ENCODE measurements around the gene COA1.
"Not testable (repeated sequence)": the region's sequence is repeated elsewhere in the genome, so short reads cannot be mapped to it uniquely, and the experiment has no call there.

Gene COA1

DNA sequence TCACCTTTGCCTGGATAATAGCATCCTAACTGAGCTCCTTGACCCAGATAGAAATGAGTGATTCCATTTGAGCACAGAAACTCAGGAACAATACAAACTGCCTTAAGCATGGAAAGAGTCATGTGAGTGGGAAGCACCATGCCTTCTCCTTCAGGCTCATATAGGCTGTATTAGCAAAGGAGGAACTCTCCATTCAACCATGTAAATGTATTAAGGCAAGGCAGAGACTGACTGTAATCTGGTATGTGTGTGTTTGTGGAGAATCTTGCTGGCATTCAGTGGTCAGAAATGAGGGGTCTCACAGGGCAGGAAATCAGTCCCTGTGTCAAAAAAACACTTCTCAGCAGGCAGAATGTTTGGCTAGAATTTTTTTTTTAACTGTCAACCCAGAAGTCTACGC lies 40.2 kb downstream of the COA1 start:
- DNase-seq (ENCODE audit: low read depth in 3 of 3) = no peak

DNA sequence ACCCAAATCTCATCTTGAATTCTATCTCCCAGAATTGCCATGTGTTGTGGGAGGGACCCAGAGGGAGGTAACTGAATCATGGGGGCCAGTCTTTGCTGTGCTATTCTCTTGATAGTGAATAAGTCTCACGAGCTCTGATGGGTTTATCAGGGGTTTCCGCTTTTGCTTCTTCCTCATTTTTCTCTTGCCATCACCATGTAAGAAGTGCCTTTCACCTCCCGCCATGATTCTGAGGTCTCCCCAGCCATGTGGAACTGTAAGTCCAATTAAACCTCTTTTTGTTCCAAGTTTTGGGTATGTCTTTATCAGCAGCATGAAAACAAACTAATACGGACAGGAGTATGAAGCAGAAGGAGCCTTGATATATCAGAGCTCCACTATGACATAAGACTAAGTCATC lies 41.5 kb downstream of the COA1 start:
- DNase-seq (ENCODE audit: low read depth in 3 of 3) = not testable (repeated sequence)

- no peak for DNase-seq (ENCODE audit: low read depth in 3 of 3)
Measured at GRCh38 chr7:43686991-43687390, 42.3 kb downstream of the COA1 start.

DNA sequence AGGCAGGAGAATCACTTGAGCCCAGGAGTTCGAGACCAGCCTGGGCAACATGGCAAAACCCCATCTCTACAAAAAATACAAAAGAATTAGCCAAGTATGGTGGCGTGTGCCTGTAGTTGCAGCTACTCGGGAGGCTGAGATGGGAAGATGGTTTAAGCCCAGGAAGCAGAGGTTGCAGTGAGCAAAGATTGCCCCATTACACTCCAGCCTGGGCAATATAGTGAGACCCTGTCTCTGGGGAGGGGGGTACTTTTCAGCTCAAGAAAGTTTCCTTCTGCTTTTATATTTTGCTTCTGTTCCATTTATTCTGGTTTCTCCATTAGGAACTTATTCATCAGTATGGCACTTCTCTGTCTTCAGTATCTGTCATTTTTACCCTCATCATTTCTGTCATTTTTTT lies 48.6 kb downstream of the COA1 start:
- no peak for DNase-seq (ENCODE audit: low read depth in 3 of 3)

DNA sequence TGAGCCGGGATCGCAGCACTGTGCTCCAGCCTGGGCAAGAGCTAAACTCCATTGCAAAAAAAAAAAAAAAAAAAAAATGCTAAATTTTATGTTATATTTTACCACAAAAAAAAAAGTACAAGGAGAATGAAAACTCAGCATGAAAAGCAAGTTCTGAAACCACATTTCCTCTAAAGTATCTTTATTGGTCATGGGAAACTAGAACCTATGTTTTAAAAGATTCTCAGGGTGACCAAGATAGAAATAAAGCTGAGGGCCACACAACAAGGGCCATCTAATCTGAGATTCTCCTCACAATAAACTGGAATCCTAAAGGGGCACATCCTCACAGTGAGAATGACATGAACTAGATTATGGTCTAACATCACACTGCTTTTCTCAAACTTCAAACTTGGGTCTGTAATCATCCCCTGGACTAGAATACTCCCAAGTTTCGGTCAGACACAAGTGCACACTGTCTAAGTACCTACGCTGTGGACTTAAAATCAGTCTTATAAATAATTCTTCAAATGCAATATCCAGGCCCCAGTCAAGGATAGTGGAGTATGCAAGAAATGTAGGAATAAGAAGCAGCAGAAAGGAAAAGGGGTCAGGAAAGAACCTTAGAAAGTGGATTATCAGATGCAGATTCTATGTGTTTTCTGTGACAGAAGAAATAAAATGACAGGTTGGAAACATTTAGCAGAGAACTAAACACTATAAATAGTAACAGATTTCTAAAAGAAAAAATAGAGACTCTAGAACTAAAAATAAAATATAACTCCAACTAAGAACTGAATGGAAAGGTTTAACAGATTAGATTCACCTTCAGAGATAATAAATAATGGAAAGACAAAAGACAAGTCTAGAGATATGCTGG lies 49.9 kb downstream of the COA1 start:
- no peak for DNase-seq (ENCODE audit: low read depth in 3 of 3)

DNA sequence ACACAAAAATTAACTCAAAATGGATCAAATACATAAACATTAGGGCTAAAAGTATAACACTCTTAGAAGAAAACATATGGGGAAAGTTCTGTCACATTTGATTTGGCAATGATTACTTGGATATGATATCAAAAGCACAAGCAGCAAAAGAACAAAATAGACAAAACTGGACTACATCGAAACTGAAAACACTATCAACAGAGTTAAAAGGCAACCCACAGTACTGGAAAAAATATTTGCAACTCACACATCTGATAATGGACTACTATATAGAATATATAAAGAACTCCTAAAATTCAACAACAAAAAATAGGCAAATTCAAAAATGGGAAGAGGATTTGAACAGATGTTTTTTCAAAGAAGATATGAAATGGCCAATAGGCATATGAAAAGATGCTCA lies 51.0 kb downstream of the COA1 start:
- no peak for DNase-seq (ENCODE audit: low read depth in 3 of 3)

GRCh38 chr7:43677864-43678263 lies 51.5 kb downstream of the COA1 start:
- no peak for DNase-seq (ENCODE audit: low read depth in 3 of 3)

DNA sequence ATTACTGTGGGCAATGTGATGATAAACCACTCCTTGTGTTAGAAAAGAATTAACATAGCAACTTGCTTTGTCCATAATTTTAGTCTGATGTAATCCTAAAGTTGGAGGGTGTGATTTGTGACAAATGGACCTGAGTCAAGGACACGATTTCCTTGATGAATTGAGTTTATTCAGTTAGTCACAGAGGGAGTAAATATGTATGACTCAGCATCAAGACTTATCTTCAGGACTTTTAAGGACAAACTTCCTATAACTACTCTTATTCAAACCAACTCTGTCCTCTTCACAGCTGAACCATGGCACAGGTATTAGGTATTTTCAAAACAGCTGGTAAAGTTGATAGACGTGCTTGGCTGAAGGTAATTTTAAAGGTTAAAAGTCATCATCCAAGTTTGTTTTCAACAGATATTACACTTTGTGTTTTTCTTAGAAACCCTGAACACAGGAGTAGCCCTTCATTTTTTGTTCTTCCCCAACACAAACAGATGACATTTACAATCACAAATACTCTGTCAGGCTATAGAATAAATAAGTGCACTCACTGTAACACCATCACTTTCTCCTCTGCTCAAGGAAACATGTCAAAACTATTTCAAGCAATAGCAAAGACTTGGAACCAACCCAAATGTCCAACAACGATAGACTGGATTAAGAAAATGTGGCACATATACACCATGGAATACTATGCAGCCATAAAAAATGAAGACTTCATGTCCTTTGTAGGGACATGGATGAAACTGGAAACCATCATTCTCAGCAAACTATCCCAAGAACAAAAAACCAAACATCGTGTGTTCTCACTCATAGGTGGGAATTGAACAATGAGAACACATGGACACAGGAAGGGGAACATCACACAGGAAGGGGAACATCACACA lies 54.5 kb downstream of the COA1 start:
- DNase-seq (ENCODE audit: low read depth in 3 of 3) = no peak

GRCh38 chr7:43673243-43673976 lies 55.9 kb downstream of the COA1 start:
- DNase-seq (ENCODE audit: low read depth in 3 of 3) = not testable (repeated sequence)

- DNase-seq (ENCODE audit: low read depth in 3 of 3) = no peak
Measured at GRCh38 chr7:43671521-43671920, 57.8 kb downstream of the COA1 start.

DNA sequence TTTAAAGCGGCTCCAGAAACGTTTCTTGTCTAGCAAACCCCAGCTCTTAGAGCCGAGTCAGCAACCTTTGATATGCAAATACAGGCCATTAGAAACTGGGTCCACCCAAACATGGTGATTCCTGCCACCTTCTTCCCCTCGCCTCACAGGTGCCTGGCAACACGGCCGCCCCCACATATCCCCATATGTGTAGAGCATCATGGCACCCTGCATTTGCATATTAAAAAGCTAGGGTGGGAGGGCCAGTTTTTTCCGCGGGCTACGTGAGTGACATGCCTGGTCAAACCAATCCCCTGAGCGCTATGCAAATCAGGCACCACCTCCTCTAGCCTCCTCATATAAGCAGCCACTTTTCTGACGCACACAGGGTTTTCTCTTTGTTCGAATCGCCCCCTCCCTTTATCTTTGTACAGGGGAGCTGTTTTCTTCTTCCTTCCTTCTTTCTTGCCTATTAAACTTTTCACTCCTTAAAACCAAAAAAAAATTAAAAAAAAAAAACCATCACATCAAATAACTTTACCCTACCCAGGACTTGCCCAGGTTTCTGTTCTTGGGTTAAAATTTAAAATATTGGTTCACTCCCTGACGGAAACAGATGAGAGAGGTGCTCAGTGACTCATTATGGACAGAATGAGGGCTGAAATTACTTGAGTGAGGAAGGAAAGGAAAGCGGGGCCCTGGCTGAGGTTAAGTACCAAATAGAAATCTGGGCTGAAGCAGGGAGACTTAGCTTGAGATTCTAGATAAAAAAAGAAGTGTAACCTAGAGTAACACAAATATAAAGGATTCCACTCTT lies 59.8 kb downstream of the COA1 start:
- DNase-seq (ENCODE audit: low read depth in 3 of 3) = peak; percentile 56 to 83 (median 74)

DNA sequence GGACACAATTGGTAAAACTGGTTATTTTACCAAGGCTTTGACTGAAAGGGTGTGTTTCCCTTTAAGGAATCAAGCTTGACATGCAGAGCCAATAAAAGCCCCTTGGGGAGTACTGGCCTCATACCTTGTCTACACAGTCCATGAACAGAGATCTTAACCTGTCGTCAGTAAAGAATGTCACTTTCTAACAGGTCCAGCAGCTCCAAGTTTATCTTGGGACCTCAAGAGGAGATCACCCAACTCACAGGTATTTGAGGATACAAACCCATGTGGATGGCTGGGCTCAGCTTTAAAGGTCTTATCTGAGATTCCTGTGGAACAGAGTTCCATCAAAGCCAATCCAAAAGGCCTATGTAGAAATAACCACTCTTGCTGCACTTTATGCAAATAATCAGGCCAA lies 61.3 kb downstream of the COA1 start:
- no peak for DNase-seq (ENCODE audit: low read depth in 3 of 3)

DNA sequence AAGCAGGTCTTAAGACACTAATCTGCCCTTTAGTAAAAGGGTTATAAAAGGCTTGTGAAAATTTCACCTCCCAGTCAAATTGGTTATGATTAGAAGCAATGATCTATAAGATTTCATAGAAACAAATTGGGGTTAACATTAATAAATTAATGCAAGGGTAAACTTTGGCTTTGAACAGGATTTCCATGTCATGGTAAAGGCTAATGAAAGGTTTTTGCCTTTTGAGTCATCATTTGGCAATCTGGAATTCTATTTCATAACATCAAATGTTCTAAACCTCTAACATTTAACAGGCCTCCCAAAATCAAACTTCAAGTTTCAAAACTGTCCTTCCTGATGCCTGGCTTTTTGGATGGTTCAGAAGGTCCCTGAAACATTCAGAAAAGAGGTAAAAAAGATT lies 62.4 kb downstream of the COA1 start:
- DNase-seq (ENCODE audit: low read depth in 3 of 3) = no peak

DNA sequence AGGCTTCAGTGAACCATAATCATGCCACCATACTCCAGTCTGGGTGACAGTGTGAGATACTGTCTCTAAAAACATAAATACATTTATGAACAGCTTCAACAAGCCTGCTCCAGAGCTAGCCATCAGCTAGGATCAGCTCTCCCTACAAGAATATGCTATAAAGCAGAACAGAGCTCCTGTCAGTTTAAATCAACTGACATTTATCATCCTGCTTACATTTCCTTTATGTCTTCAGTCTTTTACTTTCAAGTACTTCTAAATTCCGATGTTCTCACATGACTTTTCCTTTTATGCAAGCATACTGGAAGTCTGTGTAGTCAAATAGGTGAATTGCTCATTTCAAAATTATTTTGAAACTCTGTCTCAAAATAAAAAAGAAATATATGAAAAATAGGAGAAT lies 64.6 kb downstream of the COA1 start:
- DNase-seq (ENCODE audit: low read depth in 3 of 3) = no peak

- no peak for DNase-seq (ENCODE audit: low read depth in 3 of 3)
Measured at GRCh38 chr7:43660141-43660540, 69.2 kb downstream of the COA1 start.

- no peak for DNase-seq (ENCODE audit: low read depth in 3 of 3)
Measured at GRCh38 chr7:43659549-43659896, 69.8 kb downstream of the COA1 start.

- no peak for DNase-seq (ENCODE audit: low read depth in 3 of 3)
Measured at GRCh38 chr7:43658718-43659548, 70.4 kb downstream of the COA1 start.

- DNase-seq (ENCODE audit: low read depth in 3 of 3) = no peak
Measured at GRCh38 chr7:43656997-43657396, 72.3 kb downstream of the COA1 start.

- no peak for DNase-seq (ENCODE audit: low read depth in 3 of 3)
Measured at GRCh38 chr7:43655584-43655983, 73.7 kb downstream of the COA1 start.

GRCh38 chr7:43653891-43654504 lies 75.3 kb downstream of the COA1 start:
- no peak for DNase-seq (ENCODE audit: low read depth in 3 of 3)
